ENCODE measurements around the gene PMM2.
"Not testable (repeated sequence)": the region's sequence is repeated elsewhere in the genome, so short reads cannot be mapped to it uniquely, and the experiment has no call there.

PMM2 gene

GRCh38 chr16:8831871-8832716 is 34.5 kb downstream of the PMM2 start:
- H3K4me1 ChIP-seq (ENCODE audit: insufficient read depth, low read length): peaks cover 48% of the 10 kb centered on the region
- peak overlapping the region; percentile 49 for H3K9ac ChIP-seq (ENCODE audit: low read depth, low read length)
- H2AFZ ChIP-seq (ENCODE audit: low read depth, low read length): no peak overlapping the region

GRCh38 chr16:8832717-8833105 is 35.1 kb downstream of the PMM2 start:
- Histone ChIP-seq H3K36me3 (ENCODE audit: insufficient read depth, low read length) (peaks cover 35% of the 10 kb centered on the region), H3K9ac (ENCODE audit: low read depth, low read length) (peak overlapping the region; percentile 49), H2AFZ (ENCODE audit: low read depth, low read length) (no peak overlapping the region), H3K9me3 (ENCODE audit: insufficient read depth, low read length, severe bottlenecking) (no peaks in the 10 kb centered on the region), H3K4me1 (ENCODE audit: insufficient read depth, low read length) (peaks cover 48% of the 10 kb centered on the region), H4K20me1 (ENCODE audit: insufficient read depth, low read length) (peaks cover 28% of the 10 kb centered on the region), H3K27me3 (ENCODE audit: insufficient read depth, low read length, poor library complexity) (no peaks in the 10 kb centered on the region), H3K79me2 (ENCODE audit: insufficient read depth, low read length) (peaks cover 49% of the 10 kb centered on the region), H3K4me3 (ENCODE audit: low read depth in 1 of 2, low read length in 2 of 2) (peak overlapping the region in 1 of 2 experiments; percentile 16; a peak in 1 of 4 replicates), H3K4me2 (ENCODE audit: insufficient read depth, low read length) (peak overlapping the region; percentile 35), H3K27ac (ENCODE audit: low read length) (peak overlapping the region; percentile 82)
- ATAC-seq (ENCODE audit: insufficient read depth, low read depth): peak; percentile 97
- TF ChIP-seq EZH2 (IDR thresholded peaks at IDR 0.05; ENCODE audit: borderline replicate concordance, low read depth, low read length, severe bottlenecking): no peak
- peak; percentile 48 for TF ChIP-seq CTCF (IDR thresholded peaks at IDR 0.05; ENCODE audit: borderline replicate concordance, extremely low read depth, low read length, poor library complexity, severe bottlenecking)
- DNase-seq: peak; percentile 91

More at GRCh38 chr16:8831871-8832716, 34.5 kb downstream of the PMM2 start:
- TF ChIP-seq EZH2 (IDR thresholded peaks at IDR 0.05; ENCODE audit: borderline replicate concordance, low read depth, low read length, severe bottlenecking): no peak
- TF ChIP-seq CTCF (IDR thresholded peaks at IDR 0.05; ENCODE audit: borderline replicate concordance, extremely low read depth, low read length, poor library complexity, severe bottlenecking): no peak
- no peaks in the 10 kb centered on the region for H3K9me3 ChIP-seq (ENCODE audit: insufficient read depth, low read length, severe bottlenecking)
- peaks cover 28% of the 10 kb centered on the region for H4K20me1 ChIP-seq (ENCODE audit: insufficient read depth, low read length)
- no peak for DNase-seq
- H3K36me3 ChIP-seq (ENCODE audit: insufficient read depth, low read length): peaks cover 35% of the 10 kb centered on the region
- H3K4me2 ChIP-seq (ENCODE audit: insufficient read depth, low read length): peak overlapping the region; percentile 35
- H3K27ac ChIP-seq (ENCODE audit: low read length): peak overlapping the region; percentile 82
- peak overlapping the region in 1 of 2 experiments; percentile 16; a peak in 1 of 4 replicates for H3K4me3 ChIP-seq (ENCODE audit: low read depth in 1 of 2, low read length in 2 of 2)
- H3K79me2 ChIP-seq (ENCODE audit: insufficient read depth, low read length): peaks cover 43% of the 10 kb centered on the region
- peak; percentile 36 for ATAC-seq (ENCODE audit: insufficient read depth, low read depth)
- H3K27me3 ChIP-seq (ENCODE audit: insufficient read depth, low read length, poor library complexity): no peaks in the 10 kb centered on the region

GRCh38 chr16:8836797-8837196 is 39.2 kb downstream of the PMM2 start:
- not testable (repeated sequence) for H3K27me3 ChIP-seq (ENCODE audit: insufficient read depth, low read length, poor library complexity); ATAC-seq (ENCODE audit: insufficient read depth, low read depth); H2AFZ ChIP-seq (ENCODE audit: low read depth, low read length); H3K4me3 ChIP-seq (ENCODE audit: low read depth in 1 of 2, low read length in 2 of 2); H3K9me3 ChIP-seq (ENCODE audit: insufficient read depth, low read length, severe bottlenecking); H3K4me2 ChIP-seq (ENCODE audit: insufficient read depth, low read length); H3K9ac ChIP-seq (ENCODE audit: low read depth, low read length); H3K27ac ChIP-seq (ENCODE audit: low read length); H3K36me3 ChIP-seq (ENCODE audit: insufficient read depth, low read length); DNase-seq
- H4K20me1 ChIP-seq (ENCODE audit: insufficient read depth, low read length): peaks cover 12% of the 10 kb centered on the region; the same call in 1 of the 2 replicates
- peaks cover 43% of the 10 kb centered on the region for H3K79me2 ChIP-seq (ENCODE audit: insufficient read depth, low read length)
- H3K4me1 ChIP-seq (ENCODE audit: insufficient read depth, low read length): peaks cover 17% of the 10 kb centered on the region

GRCh38 chr16:8837594-8837993 is 40.0 kb downstream of the PMM2 start:
- not testable (repeated sequence) for H3K36me3 ChIP-seq (ENCODE audit: insufficient read depth, low read length); DNase-seq; H4K20me1 ChIP-seq (ENCODE audit: insufficient read depth, low read length); H3K4me2 ChIP-seq (ENCODE audit: insufficient read depth, low read length); H3K4me1 ChIP-seq (ENCODE audit: insufficient read depth, low read length); H3K9ac ChIP-seq (ENCODE audit: low read depth, low read length); H3K9me3 ChIP-seq (ENCODE audit: insufficient read depth, low read length, severe bottlenecking); H3K4me3 ChIP-seq (ENCODE audit: low read depth in 1 of 2, low read length in 2 of 2); ATAC-seq (ENCODE audit: insufficient read depth, low read depth); H3K27me3 ChIP-seq (ENCODE audit: insufficient read depth, low read length, poor library complexity); H2AFZ ChIP-seq (ENCODE audit: low read depth, low read length); H3K27ac ChIP-seq (ENCODE audit: low read length)
- peaks cover 49% of the 10 kb centered on the region for H3K79me2 ChIP-seq (ENCODE audit: insufficient read depth, low read length)

GRCh38 chr16:8842016-8842415 is 44.4 kb downstream of the PMM2 start:
- H3K27me3 ChIP-seq (ENCODE audit: insufficient read depth, low read length, poor library complexity); H3K9ac ChIP-seq (ENCODE audit: low read depth, low read length); ATAC-seq (ENCODE audit: insufficient read depth, low read depth); H3K9me3 ChIP-seq (ENCODE audit: insufficient read depth, low read length, severe bottlenecking); H3K4me1 ChIP-seq (ENCODE audit: insufficient read depth, low read length); H2AFZ ChIP-seq (ENCODE audit: low read depth, low read length); H3K4me2 ChIP-seq (ENCODE audit: insufficient read depth, low read length); DNase-seq; H3K4me3 ChIP-seq (ENCODE audit: low read depth in 1 of 2, low read length in 2 of 2); H3K27ac ChIP-seq (ENCODE audit: low read length): not testable (repeated sequence)
- peaks cover 50% of the 10 kb centered on the region for H3K79me2 ChIP-seq (ENCODE audit: insufficient read depth, low read length)
- H4K20me1 ChIP-seq (ENCODE audit: insufficient read depth, low read length): peaks cover 23% of the 10 kb centered on the region
- peaks cover 17% of the 10 kb centered on the region for H3K36me3 ChIP-seq (ENCODE audit: insufficient read depth, low read length)

- ATAC-seq (ENCODE audit: insufficient read depth, low read depth); DNase-seq; H3K27me3 ChIP-seq (ENCODE audit: insufficient read depth, low read length, poor library complexity); H3K4me2 ChIP-seq (ENCODE audit: insufficient read depth, low read length); H3K9ac ChIP-seq (ENCODE audit: low read depth, low read length); H3K27ac ChIP-seq (ENCODE audit: low read length); H3K4me3 ChIP-seq (ENCODE audit: low read depth in 1 of 2, low read length in 2 of 2); H3K4me1 ChIP-seq (ENCODE audit: insufficient read depth, low read length); H2AFZ ChIP-seq (ENCODE audit: low read depth, low read length); H3K9me3 ChIP-seq (ENCODE audit: insufficient read depth, low read length, severe bottlenecking): not testable (repeated sequence)
- Histone ChIP-seq H4K20me1 (ENCODE audit: insufficient read depth, low read length) (peaks cover 35% of the 10 kb centered on the region), H3K36me3 (ENCODE audit: insufficient read depth, low read length) (peaks cover 29% of the 10 kb centered on the region), H3K79me2 (ENCODE audit: insufficient read depth, low read length) (peaks cover 54% of the 10 kb centered on the region)
These were observed 45.7 kb downstream of the PMM2 start for GRCh38 chr16:8843296-8843695.
